Nephron progenitor cell (in vitro differentiated cells): ENCODE measurements around the gene UNC45A.

Experiments used
- DNase-seq: peaks from one replicate; pipeline ENCODE4 v3.0.0; 2021
- H3K27ac Mint-ChIP-seq: 2 replicates; pipeline ENCODE4 v1.8.0; 2021; ENCODE audit warnings: mild to moderate bottlenecking, moderate library complexity, mixed read lengths
- H3K27me3 Mint-ChIP-seq: 2 replicates; pipeline ENCODE4 v1.8.0; 2021; ENCODE audit warnings: mild to moderate bottlenecking, low read depth, mixed read lengths; ENCODE audit not compliant: poor library complexity
- H3K36me3 Mint-ChIP-seq: 2 replicates; pipeline ENCODE4 v1.8.0; 2021; ENCODE audit warnings: low read depth, mixed read lengths
- H3K4me1 Mint-ChIP-seq: 2 replicates; pipeline ENCODE4 v1.8.0; 2021; ENCODE audit warnings: mixed read lengths
- H3K4me3 Mint-ChIP-seq: 2 replicates; pipeline ENCODE4 v1.8.0; 2021; ENCODE audit warnings: mild to moderate bottlenecking, moderate library complexity, mixed read lengths
- H3K9me3 Mint-ChIP-seq: 2 replicates; pipeline ENCODE4 v1.8.0; 2021; ENCODE audit warnings: mild to moderate bottlenecking, moderate library complexity, mixed read lengths
- TF ChIP-seq, protein P1 (sequence below): fragments of 200-600 bp; sonication (generic); IDR thresholded peaks from 2 replicates; pipeline ENCODE4 v1.5.0; 2021; ENCODE audit warnings: antibody characterized with exemption

UNC45A gene

DNA sequence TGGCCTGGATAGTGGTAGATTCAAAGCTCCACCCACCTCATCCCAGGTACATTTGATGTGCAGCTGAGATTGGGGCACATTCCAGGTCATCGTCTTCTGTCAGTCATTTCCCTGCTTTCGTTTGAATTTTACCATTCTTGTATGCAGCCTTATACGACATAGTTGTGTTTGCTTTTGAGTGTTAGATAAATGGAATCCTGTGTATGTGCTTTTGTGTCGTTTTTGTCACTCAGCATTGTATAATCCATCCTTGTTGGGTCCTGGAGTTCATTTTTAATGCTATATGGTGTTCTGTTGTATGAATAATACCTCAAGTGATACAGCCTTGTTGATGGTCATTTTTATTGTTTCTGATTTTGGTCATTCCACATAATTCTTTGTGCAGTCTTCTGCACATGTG is 26.9 kb downstream of the UNC45A start:
- DNase-seq, result no peak
- TF ChIP-seq, protein P1, sequence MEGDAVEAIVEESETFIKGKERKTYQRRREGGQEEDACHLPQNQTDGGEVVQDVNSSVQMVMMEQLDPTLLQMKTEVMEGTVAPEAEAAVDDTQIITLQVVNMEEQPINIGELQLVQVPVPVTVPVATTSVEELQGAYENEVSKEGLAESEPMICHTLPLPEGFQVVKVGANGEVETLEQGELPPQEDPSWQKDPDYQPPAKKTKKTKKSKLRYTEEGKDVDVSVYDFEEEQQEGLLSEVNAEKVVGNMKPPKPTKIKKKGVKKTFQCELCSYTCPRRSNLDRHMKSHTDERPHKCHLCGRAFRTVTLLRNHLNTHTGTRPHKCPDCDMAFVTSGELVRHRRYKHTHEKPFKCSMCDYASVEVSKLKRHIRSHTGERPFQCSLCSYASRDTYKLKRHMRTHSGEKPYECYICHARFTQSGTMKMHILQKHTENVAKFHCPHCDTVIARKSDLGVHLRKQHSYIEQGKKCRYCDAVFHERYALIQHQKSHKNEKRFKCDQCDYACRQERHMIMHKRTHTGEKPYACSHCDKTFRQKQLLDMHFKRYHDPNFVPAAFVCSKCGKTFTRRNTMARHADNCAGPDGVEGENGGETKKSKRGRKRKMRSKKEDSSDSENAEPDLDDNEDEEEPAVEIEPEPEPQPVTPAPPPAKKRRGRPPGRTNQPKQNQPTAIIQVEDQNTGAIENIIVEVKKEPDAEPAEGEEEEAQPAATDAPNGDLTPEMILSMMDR, result no peak
- peak overlapping the region; percentile 66 for H3K27ac Mint-ChIP-seq
- H3K27me3 Mint-ChIP-seq, result peaks cover 3% of the 10 kb centered on the region
- no peak overlapping the region for H3K4me3 Mint-ChIP-seq
- peaks cover 7% of the 10 kb centered on the region for H3K4me1 Mint-ChIP-seq
- peaks cover 62% of the 10 kb centered on the region for H3K36me3 Mint-ChIP-seq
- no peaks in the 10 kb centered on the region for H3K9me3 Mint-ChIP-seq

DNA sequence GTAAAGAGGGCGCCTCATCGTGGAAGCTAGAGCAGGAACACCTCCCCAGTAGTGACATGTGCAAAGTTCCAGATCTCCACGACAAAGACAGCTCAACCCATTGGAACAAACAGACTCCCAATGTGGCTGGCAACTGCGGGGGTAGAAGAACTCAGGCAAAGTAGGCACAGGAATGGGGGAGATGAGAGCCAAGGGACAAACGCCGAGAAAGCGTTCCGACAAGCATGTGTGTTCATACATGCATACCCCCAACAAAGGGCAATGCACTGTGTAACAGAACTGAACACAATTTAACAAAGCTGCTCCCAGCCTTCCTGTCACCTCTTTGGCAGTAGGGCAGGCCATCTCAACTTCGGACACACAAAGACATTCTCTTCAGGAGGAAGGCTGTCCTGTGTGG is 31.2 kb downstream of the UNC45A start:
- H3K27ac Mint-ChIP-seq, result no peak overlapping the region
- H3K9me3 Mint-ChIP-seq, result no peaks in the 10 kb centered on the region
- no peak for DNase-seq
- no peak overlapping the region for H3K4me3 Mint-ChIP-seq
- TF ChIP-seq, protein P1, result no peak
- H3K36me3 Mint-ChIP-seq, result peaks cover 85% of the 10 kb centered on the region
- H3K27me3 Mint-ChIP-seq, result no peaks in the 10 kb centered on the region
- H3K4me1 Mint-ChIP-seq, result no peaks in the 10 kb centered on the region

DNA sequence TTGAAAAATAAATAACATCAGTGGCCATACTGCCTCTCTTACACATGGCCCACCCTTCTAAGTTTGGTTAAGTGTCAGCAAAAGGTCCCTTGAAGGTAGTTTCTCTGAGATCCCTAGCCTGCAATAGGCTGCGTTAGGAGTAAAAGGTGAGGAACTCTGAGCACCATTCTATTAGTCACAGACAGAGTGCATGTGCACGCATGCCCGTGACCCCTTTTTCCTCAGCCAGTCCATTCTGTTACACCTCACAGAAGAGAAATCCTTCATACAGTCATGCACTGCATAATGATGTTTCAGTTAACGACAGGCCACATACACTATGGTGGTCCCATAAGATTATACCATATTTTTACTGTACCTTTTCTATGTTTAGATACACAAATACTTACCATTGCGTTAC is 32.1 kb downstream of the UNC45A start:
- Mint-ChIP-seq H3K27me3 (no peaks in the 10 kb centered on the region), H3K27ac (no peak overlapping the region), H3K4me1 (no peaks in the 10 kb centered on the region), H3K36me3 (peaks cover 75% of the 10 kb centered on the region), H3K4me3 (no peak overlapping the region), H3K9me3 (no peaks in the 10 kb centered on the region)
- DNase-seq, result no peak
- TF ChIP-seq, protein P1, result no peak

DNA sequence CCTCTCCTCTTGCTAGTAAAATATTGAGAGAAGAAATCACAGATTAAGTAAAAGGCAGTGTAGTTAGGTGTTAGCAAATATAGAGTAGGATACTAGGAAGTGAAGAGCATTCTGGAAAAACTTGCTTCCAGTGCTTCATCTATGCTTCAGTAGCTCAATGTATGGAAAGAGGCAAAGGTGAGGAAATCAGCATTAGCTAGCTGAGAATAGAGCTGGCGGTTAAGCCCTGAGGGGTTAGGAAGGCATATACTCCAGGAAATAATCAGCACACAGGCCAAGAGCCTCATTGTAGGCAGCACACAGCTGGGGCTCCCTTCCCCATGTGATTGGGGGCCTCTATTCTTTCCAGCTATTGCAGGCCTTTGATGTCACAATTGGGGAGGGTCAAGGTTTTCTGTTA is 33.3 kb downstream of the UNC45A start:
- TF ChIP-seq, protein P1, result no peak
- H3K4me3 Mint-ChIP-seq, result no peak overlapping the region
- peaks cover 71% of the 10 kb centered on the region for H3K36me3 Mint-ChIP-seq
- H3K4me1 Mint-ChIP-seq, result no peaks in the 10 kb centered on the region
- H3K27ac Mint-ChIP-seq, result no peak overlapping the region
- no peaks in the 10 kb centered on the region for H3K9me3 Mint-ChIP-seq
- no peak for DNase-seq
- H3K27me3 Mint-ChIP-seq, result no peaks in the 10 kb centered on the region

DNA sequence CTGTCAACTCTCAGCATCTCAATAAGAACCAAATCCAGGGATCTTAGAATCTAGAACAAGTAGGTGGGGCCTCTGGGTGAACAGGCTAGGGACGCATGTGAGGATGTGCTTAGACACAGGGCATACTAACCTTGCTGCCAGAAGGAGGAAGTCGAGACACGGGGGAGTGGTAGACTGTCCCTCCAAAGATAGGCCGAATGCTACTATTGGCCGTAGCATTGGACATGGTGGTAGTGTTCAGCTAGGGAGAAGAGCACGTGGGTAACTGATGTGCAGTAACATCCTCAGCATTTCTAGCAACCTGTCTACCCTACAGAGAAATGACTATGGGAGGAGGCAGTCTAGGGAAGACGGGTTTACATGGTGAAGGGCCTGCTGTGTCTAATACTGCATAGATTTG is 35.2 kb downstream of the UNC45A start:
- no peaks in the 10 kb centered on the region for H3K9me3 Mint-ChIP-seq
- TF ChIP-seq, protein P1, result no peak
- no peaks in the 10 kb centered on the region for H3K27me3 Mint-ChIP-seq
- H3K4me3 Mint-ChIP-seq, result no peak overlapping the region
- no peak for DNase-seq
- H3K36me3 Mint-ChIP-seq, result peaks cover 70% of the 10 kb centered on the region
- no peaks in the 10 kb centered on the region for H3K4me1 Mint-ChIP-seq
- no peak overlapping the region for H3K27ac Mint-ChIP-seq

DNA sequence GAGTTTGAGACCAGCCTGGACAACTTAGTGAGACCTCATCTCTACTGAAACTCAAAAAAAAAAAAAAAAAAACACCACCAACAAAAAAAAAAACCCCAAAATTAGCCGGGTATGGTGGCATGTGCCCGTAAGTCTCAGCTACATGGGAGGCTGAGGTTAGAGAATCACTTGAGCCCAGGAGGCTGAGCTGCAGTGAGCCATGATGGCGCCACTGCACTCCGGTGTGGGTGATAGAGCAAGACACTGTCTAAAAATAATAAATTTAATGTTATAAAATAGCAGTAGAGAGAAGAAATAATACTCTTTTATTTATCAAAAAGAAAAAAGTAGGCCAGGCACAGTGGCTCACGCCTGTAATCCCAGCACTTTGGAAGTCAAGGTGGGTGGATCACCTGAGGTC is 37.0 kb downstream of the UNC45A start:
- Mint-ChIP-seq H3K4me1 (no peaks in the 10 kb centered on the region), H3K9me3 (no peaks in the 10 kb centered on the region), H3K27ac (no peak overlapping the region), H3K36me3 (peaks cover 61% of the 10 kb centered on the region), H3K4me3 (no peak overlapping the region), H3K27me3 (no peaks in the 10 kb centered on the region)
- no peak for DNase-seq
- TF ChIP-seq, protein P1, result no peak
